Measurements from ENCODE around the gene HOXA6. TPM values are rescaled to one million over a fixed set of nuclear protein-coding genes. Genes with fewer than 3 reads are reported as not detected.

The HOXA6 gene
- total RNA-seq, 1 experiment from 2014 or later, result not detected

GRCh38 chr7:27169658-27170425 lies 22.3 kb upstream of the HOXA6 start:
- Histone ChIP-seq H3K79me1 (ENCODE audit: insufficient read depth, low read depth, low read length, poor library complexity, severe bottlenecking) (no peaks in the 10 kb centered on the region), H3K4ac (ENCODE audit: low read depth, low read length) (no peak overlapping the region), H3K27me3 (ENCODE audit: insufficient read depth, low read length) (peaks cover 97% of the 10 kb centered on the region), H3K4me1 (ENCODE audit: insufficient read depth, low read length) (no peaks in the 10 kb centered on the region), H2BK12ac (ENCODE audit: insufficient read length, low read depth, low read length) (no peak overlapping the region), H2AFZ (ENCODE audit: low read length) (no peak overlapping the region), H3K9ac (ENCODE audit: extremely low read depth, insufficient read length, low read length) (no peak overlapping the region), H3K27ac (ENCODE audit: insufficient read length, low read depth, low read length) (no peak overlapping the region), H2BK5ac (ENCODE audit: insufficient read length, low read length) (no peak overlapping the region), H2AK5ac (ENCODE audit: insufficient read length, low read length) (no peak overlapping the region), H3K4me2 (ENCODE audit: insufficient read depth, insufficient read length, low read length) (no peak overlapping the region), H3K23me2 (ENCODE audit: insufficient read length, low read depth, low read length, poor library complexity, severe bottlenecking) (no peaks in the 10 kb centered on the region), H3K9me3 (ENCODE audit: control insufficient read depth, low read depth, low read length) (no peaks in the 10 kb centered on the region), H4K8ac (replicated peaks; ENCODE audit: insufficient read length, low read depth, low read length) (no peak overlapping the region), H3T11ph (ENCODE audit: low read length) (no peak overlapping the region), H4K5ac (ENCODE audit: insufficient read length, low read depth, low read length) (no peak overlapping the region), H2BK15ac (ENCODE audit: low read depth, low read length) (no peak overlapping the region; the same call in 1 of the 2 replicates), H2BK120ac (ENCODE audit: low read depth, low read length, poor library complexity, severe bottlenecking) (no peak overlapping the region), H3K18ac (ENCODE audit: insufficient read length, low read depth, low read length) (no peak overlapping the region), H3K23ac (ENCODE audit: insufficient read length, low read depth, low read length) (no peak overlapping the region), H3K79me2 (ENCODE audit: insufficient read depth, low read length) (no peaks in the 10 kb centered on the region), H4K20me1 (ENCODE audit: control insufficient read depth, insufficient read depth, insufficient read length) (no peaks in the 10 kb centered on the region), H3K56ac (ENCODE audit: insufficient read length, low read depth, low read length) (no peak overlapping the region), H4K91ac (ENCODE audit: insufficient read length, low read depth, low read length) (no peak overlapping the region), H3K14ac (ENCODE audit: insufficient read depth, low read length) (no peak overlapping the region), H2BK20ac (ENCODE audit: low read depth, low read length, poor library complexity, severe bottlenecking) (no peak overlapping the region)
- no peaks in the 10 kb centered on the region; a peak in 1 of 7 replicates for H3K36me3 Mint-ChIP-seq (ENCODE audit: insufficient read depth in 1 of 3, low read depth in 3 of 3)
- H3K27me3 Mint-ChIP-seq (ENCODE audit: low read depth), result peaks cover 98% of the 10 kb centered on the region
- no peak overlapping the region for H3K27ac Mint-ChIP-seq
- H3K4me3 Mint-ChIP-seq, result 0 out of 5 replicates have a peak overlapping the region, but pooled peaks of 1 of the 2 experiments have one; percentile 40
- TF ChIP-seq CTCF (conservative IDR thresholded peaks at IDR 0.05), result no peak
- no CpG with 5 or more reads among the region's 46 CpGs for WGBS (ENCODE audit: extremely low coverage, insufficient read length, low lambda C conversion rate)
- DNase-seq, result peak; percentile 69
- peaks cover 0 to 6% of the 10 kb centered on the region in 2 experiments; a peak in 2 of 4 replicates for H3K4me1 Mint-ChIP-seq
- H3K9me3 Mint-ChIP-seq, result peaks cover 6 to 28% of the 10 kb centered on the region in 2 experiments

Measured in H9 (cell line).